Vagina (tissue), 2 donors: ENCODE measurements around the gene OR5AN1. TPM values are rescaled to one million over a fixed set of nuclear protein-coding genes. Genes with fewer than 3 reads are reported as not detected.

Experiments used
- DNase-seq, 2 donors: peaks; one replicate each; pipeline ENCODE4 v3.0.0-alpha.2; 2017; ENCODE audit errors: extremely low spot score in 2 of 2
- H3K27ac ChIP-seq: fragments of 200-600 bp; sonication (generic); one replicate; pipeline ENCODE4 v1.5.1; 2019
- H3K27me3 ChIP-seq: fragments of 200-600 bp; sonication (generic); one replicate; pipeline ENCODE4 v1.5.1; 2019
- H3K36me3 ChIP-seq, 2 donors: fragments of 200-600 bp; sonication (generic); one replicate each; pipeline ENCODE4 v1.5.1; 2017 to 2019
- H3K4me1 ChIP-seq: fragments of 200-600 bp; sonication (generic); one replicate; pipeline ENCODE4 v1.5.1; 2019
- H3K4me3 ChIP-seq, 2 donors: fragments of 200-600 bp; sonication (generic); 1 replicate in 1 of 2; 2 replicates in 1 of 2; pipeline ENCODE4 v1.5.1; 2016 to 2019
- H3K9me3 ChIP-seq: fragments of 200-600 bp; sonication (generic); one replicate; pipeline ENCODE4 v1.5.1; 2019
- CTCF ChIP-seq, 3 experiments: fragments of 450-650 bp in 2 of 3; fragments of 200-600 bp in 1 of 3; sonication (generic) in 1 of 3; IDR thresholded peaks; one replicate each; pipeline ENCODE4 v1.5.1; 2017 to 2019; ENCODE audit warnings: antibody characterized with exemption in 3 of 3, mild to moderate bottlenecking in 2 of 3, moderate library complexity in 2 of 3
- POLR2A ChIP-seq, 2 donors: fragments of 450-650 bp; IDR thresholded peaks; one replicate each; pipeline ENCODE4 v1.6.1; 2017; ENCODE audit warnings: antibody characterized with exemption in 2 of 2, mild to moderate bottlenecking in 2 of 2, moderate library complexity in 2 of 2
- POLR2AphosphoS5 ChIP-seq, 2 donors: sonication (generic); formaldehyde crosslinking; IDR thresholded peaks; one replicate each; pipeline ENCODE4 v1.9.0; 2017; ENCODE audit warnings: antibody characterized with exemption in 2 of 2, mild to moderate bottlenecking in 2 of 2, low read depth in 1 of 2; ENCODE audit not compliant: insufficient read depth in 1 of 2
- intact Hi-C: fragments of 100-400 bp; cut with DNase I; formaldehyde crosslinking; loops from one replicate; pipeline ENCODE4 v1.15.1; 2023
- total RNA-seq: library from RNA; depleted of rRNA; stranded (reverse); fragments of >200 nt; gene quantifications from one replicate; pipeline ENCODE4 v1.2.3, GENCODE V29; 2016

OR5AN1 gene
- total RNA-seq, 1 donor from 2014 or later, result not detected

- DNase-seq, result no peak
Observed at GRCh38 chr11:59380263-59381059, 21.8 kb downstream of the OR5AN1 start.

GRCh38 chr11:59394186-59394585 is 35.5 kb downstream of the OR5AN1 start:
- intact Hi-C loops, result no loop called here
- Histone ChIP-seq H3K27ac (no peak overlapping the region), H3K36me3 (no peaks in the 10 kb centered on the region), H3K27me3 (no peaks in the 10 kb centered on the region), H3K4me3 (no peak overlapping the region), H3K4me1 (no peaks in the 10 kb centered on the region), H3K9me3 (no peaks in the 10 kb centered on the region)
- TF ChIP-seq POLR2AphosphoS5 (IDR thresholded peaks at IDR 0.05; ENCODE audit: insufficient read depth in 1 of 2, low read depth in 1 of 2), result no peak
- no peak for DNase-seq

More at GRCh38 chr11:59380263-59381059, 21.8 kb downstream of the OR5AN1 start:
- Histone ChIP-seq H3K27me3 (no peaks in the 10 kb centered on the region), H3K4me3 (no peak overlapping the region), H3K4me1 (no peaks in the 10 kb centered on the region), H3K36me3 (no peaks in the 10 kb centered on the region), H3K9me3 (no peaks in the 10 kb centered on the region), H3K27ac (no peak overlapping the region)
- TF ChIP-seq CTCF (IDR thresholded peaks at IDR 0.05) (no peak), POLR2A (IDR thresholded peaks at IDR 0.05) (no peak), POLR2AphosphoS5 (IDR thresholded peaks at IDR 0.05; ENCODE audit: insufficient read depth in 1 of 2, low read depth in 1 of 2) (no peak)
- intact Hi-C loops, result no loop called here

- Histone ChIP-seq H3K27me3 (no peaks in the 10 kb centered on the region), H3K4me1 (no peaks in the 10 kb centered on the region), H3K4me3 (no peak overlapping the region), H3K36me3 (no peaks in the 10 kb centered on the region), H3K27ac (no peak overlapping the region), H3K9me3 (no peaks in the 10 kb centered on the region)
- intact Hi-C loops, result no loop called here
- no peak for TF ChIP-seq CTCF (IDR thresholded peaks at IDR 0.05)
- no peak for TF ChIP-seq POLR2A (IDR thresholded peaks at IDR 0.05)
- no peak for TF ChIP-seq POLR2AphosphoS5 (IDR thresholded peaks at IDR 0.05; ENCODE audit: insufficient read depth in 1 of 2, low read depth in 1 of 2)
- DNase-seq, result no peak
Observed at GRCh38 chr11:59400461-59401261, 42.0 kb downstream of the OR5AN1 start.

GRCh38 chr11:59401262-59401552 is 42.5 kb downstream of the OR5AN1 start:
- Histone ChIP-seq H3K4me3 (no peak overlapping the region), H3K27ac (no peak overlapping the region), H3K4me1 (no peaks in the 10 kb centered on the region), H3K36me3 (no peaks in the 10 kb centered on the region), H3K27me3 (no peaks in the 10 kb centered on the region), H3K9me3 (no peaks in the 10 kb centered on the region)
- DNase-seq, result no peak
- intact Hi-C loops, result no loop called here
- TF ChIP-seq POLR2A (IDR thresholded peaks at IDR 0.05) (no peak), POLR2AphosphoS5 (IDR thresholded peaks at IDR 0.05; ENCODE audit: insufficient read depth in 1 of 2, low read depth in 1 of 2) (no peak), CTCF (IDR thresholded peaks at IDR 0.05) (no peak)

- Histone ChIP-seq H3K9me3 (no peaks in the 10 kb centered on the region), H3K27me3 (no peaks in the 10 kb centered on the region), H3K4me1 (no peaks in the 10 kb centered on the region), H3K27ac (no peak overlapping the region), H3K36me3 (no peaks in the 10 kb centered on the region), H3K4me3 (no peak overlapping the region)
- TF ChIP-seq POLR2AphosphoS5 (IDR thresholded peaks at IDR 0.05; ENCODE audit: insufficient read depth in 1 of 2, low read depth in 1 of 2) (no peak), CTCF (IDR thresholded peaks at IDR 0.05) (no peak), POLR2A (IDR thresholded peaks at IDR 0.05) (no peak)
- DNase-seq, result no peak
- intact Hi-C loops, result no loop called here
Observed at GRCh38 chr11:59403546-59403945, 44.9 kb downstream of the OR5AN1 start.
